HG03571 (cell line): ENCODE data around the gene GPR34.
A peak's percentile ranks its signal among the peaks of the same experiment; 100 is the strongest.
"Not testable (repeated sequence)": the region's sequence is repeated elsewhere in the genome, so short reads cannot be mapped to it uniquely, and the experiment has no call there.

ENCODE experiments used
- ATAC-seq: cut with Tn5 transposase; IDR thresholded peaks from one replicate; pipeline ENCODE4 v1.9.1; 2021; ENCODE audit not compliant: unreplicated experiment

GPR34 gene

GRCh38 chrX:41688835-41689234 is at the start of gene GPR34:
Gene GPR34, plus strand, starts transcription at chrX:41688973. Its CDS starts 6,661 bp downstream, at chrX:41695634.
- no peak for ATAC-seq

- ATAC-seq = not testable (repeated sequence)
Measured at GRCh38 chrX:41646201-41646600, 42.6 kb upstream of the GPR34 start.

GRCh38 chrX:41653125-41653524 is 35.6 kb upstream of the GPR34 start:
- ATAC-seq = no peak

GRCh38 chrX:41655101-41655500 is 33.7 kb upstream of the GPR34 start:
- ATAC-seq = no peak

- ATAC-seq = no peak
Measured at GRCh38 chrX:41655631-41656030, 33.1 kb upstream of the GPR34 start.

- no peak for ATAC-seq
Measured at GRCh38 chrX:41661366-41662095, 27.2 kb upstream of the GPR34 start.

- ATAC-seq = peak; percentile 75
Measured at GRCh38 chrX:41664375-41664901, 24.3 kb upstream of the GPR34 start.

- ATAC-seq = no peak
Measured at GRCh38 chrX:41664908-41665307, 23.9 kb upstream of the GPR34 start.

- no peak for ATAC-seq
Measured at GRCh38 chrX:41665686-41666085, 23.1 kb upstream of the GPR34 start.

- ATAC-seq = no peak
Measured at GRCh38 chrX:41666251-41666650, 22.5 kb upstream of the GPR34 start.

- no peak for ATAC-seq
Measured at GRCh38 chrX:41667631-41668030, 21.1 kb upstream of the GPR34 start.

- ATAC-seq = no peak
Measured at GRCh38 chrX:41670112-41670511, 18.7 kb upstream of the GPR34 start.

GRCh38 chrX:41671082-41671481 is 17.7 kb upstream of the GPR34 start:
- ATAC-seq = peak; percentile 57

GRCh38 chrX:41672643-41673042 is 16.1 kb upstream of the GPR34 start:
- no peak for ATAC-seq

- not testable (repeated sequence) for ATAC-seq
Measured at GRCh38 chrX:41676361-41676760, 12.4 kb upstream of the GPR34 start.

- no peak for ATAC-seq
Measured at GRCh38 chrX:41677183-41678060, 11.4 kb upstream of the GPR34 start.

GRCh38 chrX:41684138-41684537 is 4.6 kb upstream of the GPR34 start:
- no peak for ATAC-seq

- ATAC-seq = no peak
Measured at GRCh38 chrX:41684940-41685339, 3.8 kb upstream of the GPR34 start.

GRCh38 chrX:41686788-41687187 is 2.0 kb upstream of the GPR34 start:
- ATAC-seq = no peak

- ATAC-seq = no peak
Measured at GRCh38 chrX:41688156-41688555, 617 bp upstream of the GPR34 start.

GRCh38 chrX:41689711-41690110 is 938 bp downstream of the GPR34 start:
- ATAC-seq = no peak
